BLaER1 treated with 17β-estradiol and CSF1 and Interleukin-3, amounts not matched to agents 10 nM and 100 nM (cell line): ENCODE results near the gene TNFAIP3.

Experiments used
- H3K27ac ChIP-seq, 11 experiments: shearing (Covaris generic); formaldehyde crosslinking; 2 replicates each; pipeline ENCODE4 v1.8.1; 2022
- H3K27me3 ChIP-seq, 11 experiments: shearing (Covaris generic); formaldehyde crosslinking; 2 replicates each; pipeline ENCODE4 v1.8.1; 2022
- H3K36me3 ChIP-seq, 11 experiments: shearing (Covaris generic); formaldehyde crosslinking; 2 replicates each; pipeline ENCODE4 v1.8.1; 2022
- H3K4me1 ChIP-seq, 10 experiments: shearing (Covaris generic); formaldehyde crosslinking; 2 replicates each; pipeline ENCODE4 v1.8.1; 2022
- H3K4me2 ChIP-seq, 11 experiments: shearing (Covaris generic); formaldehyde crosslinking; 2 replicates each; pipeline ENCODE4 v1.8.1; 2022
- H3K4me3 ChIP-seq, 10 experiments: shearing (Covaris generic); formaldehyde crosslinking; 2 replicates each; pipeline ENCODE4 v1.8.1; 2022
- H3K9ac ChIP-seq, 11 experiments: shearing (Covaris generic); formaldehyde crosslinking; 2 replicates each; pipeline ENCODE4 v1.8.1; 2022
- H3K9me3 ChIP-seq, 11 experiments: shearing (Covaris generic); formaldehyde crosslinking; replicated peaks in 1 of 11; 2 replicates each; pipeline ENCODE4 v1.8.1; 2022
- H4K20me1 ChIP-seq, 11 experiments: shearing (Covaris generic); formaldehyde crosslinking; 2 replicates each; pipeline ENCODE4 v1.8.1; 2022
- Cebpa-rat ChIP-seq, 11 experiments: shearing (Covaris generic); IDR thresholded peaks; 2 replicates each; pipeline ENCODE4 v1.8.1; 2022

TNFAIP3 gene

DNA sequence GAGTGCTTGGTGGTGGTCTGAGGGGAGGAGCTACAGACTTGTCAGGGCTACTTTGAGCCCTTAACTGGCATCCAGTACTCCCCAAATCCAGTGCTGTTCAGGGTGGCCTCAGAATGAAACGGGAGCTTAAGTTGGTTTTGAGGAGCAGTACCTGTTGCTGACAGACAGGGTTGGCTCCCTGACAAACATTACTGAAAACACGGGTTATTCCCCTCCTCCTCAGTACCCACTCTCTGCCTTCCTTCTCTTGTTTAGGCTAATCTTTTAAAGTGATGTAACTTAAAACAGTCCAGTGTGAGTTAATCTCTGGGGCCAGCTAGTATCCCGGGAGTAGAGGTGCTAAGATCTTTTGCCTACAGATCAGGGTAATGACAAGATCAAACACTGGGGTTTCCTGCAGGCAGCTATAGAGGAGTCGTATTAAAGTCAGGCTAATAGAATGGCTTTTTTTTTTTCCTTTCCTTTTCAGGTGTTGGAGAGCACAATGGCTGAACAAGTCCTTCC lies 3.7 kb downstream of the TNFAIP3 start:
- Histone ChIP-seq H4K20me1 (peaks cover 0 to 43% (median 8%) of the 10 kb centered on the region in 11 experiments; a peak in 7 of 22 replicates), H3K36me3 (peaks cover 26 to 68% (median 45%) of the 10 kb centered on the region in 11 experiments), H3K4me3 (peak overlapping the region; percentile 87 to 96 (median 94)), H3K9me3 (no peaks in the 10 kb centered on the region), H3K4me1 (peaks cover 44 to 83% (median 76%) of the 10 kb centered on the region in 10 experiments), H3K4me2 (peak overlapping the region; percentile 87 to 97 (median 92)), H3K9ac (peak overlapping the region; percentile 92 to 97 (median 95)), H3K27ac (peak overlapping the region; percentile 77 to 98 (median 94)), H3K27me3 (no peaks in the 10 kb centered on the region)
- no peak for TF ChIP-seq Cebpa-rat (IDR thresholded peaks at IDR 0.05)

DNA sequence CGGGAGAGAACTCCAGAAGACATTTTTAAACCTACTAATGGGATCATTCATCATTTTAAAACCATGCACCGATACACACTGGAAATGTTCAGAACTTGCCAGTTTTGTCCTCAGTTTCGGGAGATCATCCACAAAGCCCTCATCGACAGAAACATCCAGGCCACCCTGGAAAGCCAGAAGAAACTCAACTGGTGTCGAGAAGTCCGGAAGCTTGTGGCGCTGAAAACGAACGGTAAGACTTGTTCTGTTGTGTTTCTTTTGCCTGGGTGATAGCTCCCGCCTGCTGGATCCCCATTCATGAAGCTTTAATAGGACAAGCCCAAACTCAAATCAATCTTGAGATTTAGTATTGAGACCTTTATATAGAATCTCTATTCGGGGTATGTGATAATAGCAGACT lies 4.2 kb downstream of the TNFAIP3 start:
- Histone ChIP-seq H3K27ac (peak overlapping the region; percentile 77 to 98 (median 94)), H3K27me3 (no peaks in the 10 kb centered on the region), H3K4me2 (peak overlapping the region; percentile 87 to 97 (median 92)), H3K4me3 (peak overlapping the region; percentile 87 to 96 (median 94)), H3K9ac (peak overlapping the region; percentile 92 to 97 (median 95)), H4K20me1 (peaks cover 0 to 43% (median 8%) of the 10 kb centered on the region in 11 experiments; a peak in 7 of 22 replicates), H3K9me3 (no peaks in the 10 kb centered on the region), H3K4me1 (peaks cover 44 to 83% (median 76%) of the 10 kb centered on the region in 10 experiments), H3K36me3 (peaks cover 31 to 73% (median 50%) of the 10 kb centered on the region in 11 experiments)
- TF ChIP-seq Cebpa-rat (IDR thresholded peaks at IDR 0.05): no peak

DNA sequence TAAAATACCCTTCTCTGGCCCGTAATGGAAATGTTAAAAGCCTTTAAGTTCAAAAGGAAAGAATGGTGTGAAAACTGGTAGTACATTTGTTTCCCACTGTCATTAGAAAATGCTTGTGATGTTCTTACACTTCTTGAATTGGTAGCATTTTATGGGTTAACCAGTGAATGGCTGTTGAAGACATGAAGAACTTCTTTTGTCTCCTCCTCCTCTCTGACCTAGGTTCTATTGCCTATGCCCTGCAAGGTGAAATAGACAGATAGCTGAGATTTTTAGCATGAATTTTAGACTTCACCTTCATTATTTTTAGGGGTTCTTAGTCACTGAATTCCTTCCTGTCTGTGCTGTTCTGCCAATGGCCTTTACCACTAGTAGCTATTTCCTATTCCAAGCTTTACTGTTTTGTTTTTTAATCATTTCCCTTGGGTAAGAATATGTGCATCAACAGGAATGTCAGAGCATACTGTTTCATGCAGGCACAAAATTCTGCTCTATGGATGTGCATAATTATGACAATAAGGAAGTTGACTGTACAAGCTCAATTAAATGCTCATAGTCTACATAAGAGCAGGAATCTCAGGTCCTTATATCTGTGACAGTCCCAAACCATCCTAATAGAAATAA lies 4.9 kb downstream of the TNFAIP3 start:
- peak overlapping the region; percentile 92 to 97 (median 95) for H3K9ac ChIP-seq
- H3K9me3 ChIP-seq: no peaks in the 10 kb centered on the region
- peaks cover 0 to 43% (median 8%) of the 10 kb centered on the region in 11 experiments; a peak in 7 of 22 replicates for H4K20me1 ChIP-seq
- H3K4me2 ChIP-seq: peak overlapping the region; percentile 87 to 97 (median 92)
- H3K27ac ChIP-seq: peak overlapping the region; percentile 77 to 98 (median 94)
- no peak for TF ChIP-seq Cebpa-rat (IDR thresholded peaks at IDR 0.05)
- H3K4me1 ChIP-seq: peaks cover 47 to 87% (median 80%) of the 10 kb centered on the region in 10 experiments
- H3K4me3 ChIP-seq: peak overlapping the region; percentile 87 to 96 (median 94)
- H3K27me3 ChIP-seq: no peaks in the 10 kb centered on the region
- peaks cover 38 to 80% (median 56%) of the 10 kb centered on the region in 11 experiments for H3K36me3 ChIP-seq

DNA sequence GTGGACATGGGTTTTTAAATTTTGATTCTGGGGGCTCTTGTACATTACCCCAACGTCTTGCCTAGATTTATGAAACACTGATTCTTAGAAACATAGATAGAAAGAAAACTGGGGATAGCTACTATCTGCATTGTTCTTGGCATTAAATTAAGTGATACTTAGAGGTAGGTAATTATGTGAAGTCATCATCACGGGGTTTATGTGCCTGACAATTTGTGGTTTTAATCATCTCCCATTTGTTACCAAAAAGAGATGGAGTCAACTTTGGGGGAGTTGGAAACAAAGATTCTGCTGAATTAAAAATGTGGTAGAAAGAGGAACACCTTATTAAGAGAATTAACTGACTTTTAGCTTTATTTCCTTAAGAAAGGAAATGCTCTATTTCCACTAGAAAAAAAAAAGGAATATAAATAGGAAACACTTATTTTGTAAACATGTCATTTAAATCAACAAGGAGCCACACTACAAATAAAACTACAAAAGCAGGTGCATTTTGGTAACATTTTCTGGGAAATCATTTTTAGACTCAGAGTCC lies 5.6 kb downstream of the TNFAIP3 start:
- TF ChIP-seq Cebpa-rat (IDR thresholded peaks at IDR 0.05): no peak
- Histone ChIP-seq H3K36me3 (peaks cover 45 to 87% (median 63%) of the 10 kb centered on the region in 11 experiments), H3K4me1 (peaks cover 54 to 94% (median 87%) of the 10 kb centered on the region in 10 experiments), H4K20me1 (peaks cover 0 to 40% (median 8%) of the 10 kb centered on the region in 11 experiments; a peak in 7 of 22 replicates), H3K4me3 (peak overlapping the region; percentile 87 to 96 (median 94)), H3K4me2 (peak overlapping the region; percentile 87 to 97 (median 92)), H3K9me3 (no peaks in the 10 kb centered on the region), H3K27ac (peak overlapping the region; percentile 77 to 98 (median 94)), H3K9ac (peak overlapping the region; percentile 92 to 97 (median 95); a peak in 21 of 22 replicates), H3K27me3 (no peaks in the 10 kb centered on the region)

DNA sequence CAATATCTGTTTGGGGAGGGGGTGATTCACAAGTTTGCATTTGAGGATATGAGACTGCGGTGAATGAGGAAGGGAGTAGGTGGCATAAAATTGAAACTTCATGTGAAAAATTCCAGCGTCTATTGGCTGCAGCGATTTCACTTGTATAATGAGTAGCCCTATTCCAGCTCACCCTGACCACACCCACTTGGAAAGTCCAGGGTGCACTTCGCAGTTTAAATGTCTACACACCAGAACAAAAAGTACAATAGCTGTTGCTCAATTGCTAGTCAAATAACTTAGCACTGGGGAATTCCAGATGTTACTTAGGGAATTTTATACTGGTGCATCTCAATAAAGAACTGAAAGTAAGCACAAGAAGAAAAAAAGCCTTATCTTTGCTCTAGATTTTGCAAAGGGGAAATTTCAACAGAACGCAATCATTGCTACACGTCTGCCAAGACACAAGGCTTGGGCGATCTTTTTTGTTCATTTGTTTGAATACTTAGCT lies 6.3 kb downstream of the TNFAIP3 start:
- no peaks in the 10 kb centered on the region for H3K9me3 ChIP-seq
- peaks cover 52 to 93% (median 70%) of the 10 kb centered on the region in 11 experiments for H3K36me3 ChIP-seq
- peak overlapping the region; percentile 87 to 97 (median 92); a peak in 21 of 22 replicates for H3K4me2 ChIP-seq
- TF ChIP-seq Cebpa-rat (IDR thresholded peaks at IDR 0.05): peak in 4 of 11 experiments; percentile 32 to 87 (median 72); a peak in 7 of 22 replicates
- H3K9ac ChIP-seq: peak overlapping the region; percentile 92 to 97 (median 95)
- H4K20me1 ChIP-seq: peaks cover 0 to 37% (median 8%) of the 10 kb centered on the region in 11 experiments; a peak in 7 of 22 replicates
- peaks cover 61 to 99% (median 94%) of the 10 kb centered on the region in 10 experiments for H3K4me1 ChIP-seq
- H3K27me3 ChIP-seq: no peaks in the 10 kb centered on the region
- H3K4me3 ChIP-seq: peak overlapping the region; percentile 87 to 96 (median 94); a peak in 19 of 20 replicates
- H3K27ac ChIP-seq: peak overlapping the region; percentile 86 to 98 (median 94)

DNA sequence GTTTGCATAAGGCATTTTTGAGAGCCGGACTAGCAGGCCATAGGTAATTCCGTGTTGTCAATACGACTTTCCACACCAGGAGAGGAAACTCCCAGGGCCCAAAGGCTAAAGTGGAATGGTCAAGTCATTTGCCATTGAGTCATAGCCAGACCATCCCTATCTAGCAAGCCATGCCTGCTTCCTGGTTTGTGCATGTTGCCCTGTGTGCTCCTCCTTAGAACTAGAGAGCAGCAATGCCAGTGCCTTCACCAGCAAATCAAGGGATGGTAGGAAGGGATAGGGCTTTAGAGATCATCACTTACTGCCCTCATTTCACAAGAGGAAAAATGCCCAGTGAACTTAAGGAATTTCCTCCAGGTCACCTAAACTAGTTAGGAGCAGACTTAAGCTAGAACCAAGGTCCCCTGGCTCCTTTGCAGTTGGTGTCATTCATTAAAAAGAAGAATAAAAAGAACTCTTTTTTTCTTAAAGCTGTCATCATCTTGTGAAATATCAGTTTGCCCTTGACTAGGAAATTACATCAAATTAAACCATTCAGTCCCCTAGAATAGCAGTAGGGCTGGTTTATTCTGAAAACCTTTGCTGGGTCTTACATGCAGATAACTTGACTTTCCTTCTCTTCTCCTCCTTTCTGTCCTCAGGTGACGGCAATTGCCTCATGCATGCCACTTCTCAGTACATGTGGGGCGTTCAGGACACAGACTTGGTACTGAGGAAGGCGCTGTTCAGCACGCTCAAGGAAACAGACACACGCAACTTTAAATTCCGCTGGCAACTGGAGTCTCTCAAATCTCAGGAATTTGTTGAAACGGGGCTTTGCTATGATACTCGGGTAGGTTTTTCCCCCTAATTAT lies 7.4 kb downstream of the TNFAIP3 start:
- Histone ChIP-seq H4K20me1 (peaks cover 0 to 35% (median 0%) of the 10 kb centered on the region in 11 experiments; a peak in 7 of 22 replicates), H3K9ac (peak overlapping the region; percentile 10 to 97 (median 92); a peak in 20 of 22 replicates), H3K27ac (peak overlapping the region; percentile 86 to 98 (median 94)), H3K9me3 (no peaks in the 10 kb centered on the region), H3K36me3 (peaks cover 63 to 99% (median 81%) of the 10 kb centered on the region in 11 experiments), H3K4me3 (peak overlapping the region; percentile 6 to 96 (median 92); a peak in 15 of 20 replicates), H3K4me1 (peaks cover 67 to 100% (median 99%) of the 10 kb centered on the region in 10 experiments), H3K4me2 (peak overlapping the region; percentile 68 to 97 (median 91)), H3K27me3 (no peaks in the 10 kb centered on the region)
- no peak for TF ChIP-seq Cebpa-rat (IDR thresholded peaks at IDR 0.05)

DNA sequence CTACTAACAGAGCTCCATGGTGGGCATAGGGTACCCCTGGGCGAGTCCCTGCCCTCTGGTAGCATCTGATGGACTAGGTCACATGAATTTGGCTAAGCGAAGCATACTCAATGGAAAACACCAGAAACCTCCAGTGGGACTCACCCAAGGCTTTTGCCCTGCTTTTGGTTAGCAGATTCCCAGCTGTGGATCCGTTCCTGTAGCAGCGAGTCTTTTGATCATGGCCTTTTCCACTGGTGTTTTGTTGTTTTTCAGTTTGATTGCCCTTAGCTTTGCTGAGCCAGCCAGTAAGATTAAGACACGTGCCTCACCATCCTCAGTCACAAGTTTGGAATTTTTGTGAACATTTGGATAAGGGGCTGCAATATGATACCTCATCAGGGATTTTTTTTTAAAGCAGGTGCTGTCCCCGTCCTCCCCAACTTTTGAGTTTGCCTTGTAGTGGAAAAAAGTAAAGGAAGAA lies 8.0 kb downstream of the TNFAIP3 start:
- Histone ChIP-seq H3K36me3 (peaks cover 69 to 100% (median 88%) of the 10 kb centered on the region in 11 experiments), H3K9me3 (no peaks in the 10 kb centered on the region), H3K27me3 (no peaks in the 10 kb centered on the region), H4K20me1 (peaks cover 0 to 29% (median 0%) of the 10 kb centered on the region in 11 experiments; a peak in 6 of 22 replicates), H3K4me2 (peak overlapping the region; percentile 68 to 97 (median 91)), H3K9ac (peak overlapping the region in 8 of 11 experiments; percentile 17 to 97 (median 87); a peak in 8 of 22 replicates), H3K4me3 (peak overlapping the region in 6 of 10 experiments; percentile 25 to 96 (median 92); a peak in 5 of 20 replicates), H3K27ac (peak overlapping the region; percentile 86 to 98 (median 94); a peak in 20 of 22 replicates), H3K4me1 (peaks cover 73 to 100% (median 100%) of the 10 kb centered on the region in 10 experiments)
- TF ChIP-seq Cebpa-rat (IDR thresholded peaks at IDR 0.05): no peak
